ENCODE data around the gene RIT1. TPM values are rescaled to one million over a fixed set of nuclear protein-coding genes. Genes with fewer than 3 reads are reported as not detected.

RIT1 gene
- total RNA-seq, 1 experiment from 2014 or later, result 26.4 TPM

DNA sequence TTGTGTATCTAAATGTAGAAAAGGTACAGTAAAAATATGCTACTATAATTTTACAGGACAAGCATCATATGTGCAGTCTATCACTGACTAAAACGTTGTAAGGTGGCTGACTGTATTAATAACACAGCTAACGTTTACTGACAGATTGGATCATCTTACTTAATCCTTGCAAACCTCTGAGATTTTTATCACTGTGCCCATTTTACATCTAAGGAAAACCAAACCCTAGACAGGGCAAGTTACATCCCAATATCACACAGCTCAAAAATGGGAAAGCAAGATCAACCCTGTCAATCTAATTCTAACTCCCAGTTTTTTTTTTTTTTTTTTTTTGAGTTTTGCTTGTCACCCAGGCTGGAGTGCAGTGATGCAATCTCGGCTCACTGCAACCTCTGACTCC is 7.5 kb upstream of the RIT1 start:
- Mint-ChIP-seq H3K36me3 (ENCODE audit: insufficient read depth in 1 of 3, low read depth in 3 of 3) (peaks cover 60 to 93% (median 90%) of the 10 kb centered on the region in 3 experiments), H3K27me3 (ENCODE audit: low read depth) (no peaks in the 10 kb centered on the region), H3K9me3 (no peaks in the 10 kb centered on the region), H3K4me1 (no peaks in the 10 kb centered on the region), H3K4me3 (no peak overlapping the region), H3K27ac (no peak overlapping the region)
- Histone ChIP-seq H2BK5ac (ENCODE audit: insufficient read length, low read length) (no peak overlapping the region), H3T11ph (ENCODE audit: low read length) (no peak overlapping the region), H3K4ac (ENCODE audit: low read depth, low read length) (no peak overlapping the region), H3K9me3 (ENCODE audit: control insufficient read depth, low read depth, low read length) (no peaks in the 10 kb centered on the region), H3K18ac (ENCODE audit: insufficient read length, low read depth, low read length) (no peak overlapping the region), H3K4me2 (ENCODE audit: insufficient read depth, insufficient read length, low read length) (no peak overlapping the region), H4K91ac (ENCODE audit: insufficient read length, low read depth, low read length) (no peak overlapping the region), H4K20me1 (ENCODE audit: control insufficient read depth, insufficient read depth, insufficient read length) (no peaks in the 10 kb centered on the region), H4K8ac (replicated peaks; ENCODE audit: insufficient read length, low read depth, low read length) (no peak overlapping the region), H3K56ac (ENCODE audit: insufficient read length, low read depth, low read length) (no peak overlapping the region), H3K27ac (ENCODE audit: insufficient read length, low read depth, low read length) (no peak overlapping the region), H3K4me1 (ENCODE audit: insufficient read depth, low read length) (no peaks in the 10 kb centered on the region), H2AK5ac (ENCODE audit: insufficient read length, low read length) (no peak overlapping the region), H2BK120ac (ENCODE audit: low read depth, low read length, poor library complexity, severe bottlenecking) (no peak overlapping the region), H4K5ac (ENCODE audit: insufficient read length, low read depth, low read length) (no peak overlapping the region), H2BK15ac (ENCODE audit: low read depth, low read length) (no peak overlapping the region), H2BK20ac (ENCODE audit: low read depth, low read length, poor library complexity, severe bottlenecking) (no peak overlapping the region), H3K23me2 (ENCODE audit: insufficient read length, low read depth, low read length, poor library complexity, severe bottlenecking) (no peaks in the 10 kb centered on the region), H2BK12ac (ENCODE audit: insufficient read length, low read depth, low read length) (no peak overlapping the region), H3K79me2 (ENCODE audit: insufficient read depth, low read length) (no peaks in the 10 kb centered on the region), H2AFZ (ENCODE audit: low read length) (no peak overlapping the region), H3K14ac (ENCODE audit: insufficient read depth, low read length) (no peak overlapping the region), H3K27me3 (ENCODE audit: insufficient read depth, low read length) (no peaks in the 10 kb centered on the region; the same call in 1 of the 2 replicates), H3K23ac (ENCODE audit: insufficient read length, low read depth, low read length) (no peak overlapping the region), H3K79me1 (ENCODE audit: insufficient read depth, low read depth, low read length, poor library complexity, severe bottlenecking) (no peaks in the 10 kb centered on the region), H3K9ac (ENCODE audit: extremely low read depth, insufficient read length, low read length) (no peak overlapping the region)
- no CpG with 5 or more reads among the region's 3 CpGs for WGBS (ENCODE audit: extremely low coverage, insufficient read length, low lambda C conversion rate)
- no peak for TF ChIP-seq CTCF (conservative IDR thresholded peaks at IDR 0.05)
- no peak for DNase-seq
